ENCODE results near the gene FLRT1.

Gene FLRT1

GRCh38 chr11:64081745-64082442 lies 46.2 kb downstream of the FLRT1 start:
- TF ChIP-seq CTCF (IDR thresholded peaks at IDR 0.05; ENCODE audit: insufficient read depth, low read length) (no peak), REST (IDR thresholded peaks at IDR 0.05; ENCODE audit: insufficient replicate concordance, low read depth) (no peak), SPI1 (IDR thresholded peaks at IDR 0.05; ENCODE audit: borderline replicate concordance, low read depth) (no peak), POLR2AphosphoS5 (IDR thresholded peaks at IDR 0.05; ENCODE audit: low read depth) (no peak), GABPA (IDR thresholded peaks at IDR 0.05; ENCODE audit: low read depth) (no peak)
- Histone ChIP-seq H3K27ac (replicated peaks) (no peak overlapping the region), H3K27me3 (ENCODE audit: insufficient read depth, poor library complexity, severe bottlenecking) (no peaks in the 10 kb centered on the region), H3K4me3 (replicated peaks; ENCODE audit: insufficient read depth, low read length) (no peak overlapping the region)
- DNase-seq (ENCODE audit: low read depth in 1 of 2, low spot score in 1 of 2) = no peak

GRCh38 chr11:64083398-64084080 lies 47.8 kb downstream of the FLRT1 start:
- Histone ChIP-seq H3K27ac (replicated peaks) (no peak overlapping the region), H3K27me3 (ENCODE audit: insufficient read depth, poor library complexity, severe bottlenecking) (no peaks in the 10 kb centered on the region), H3K4me3 (replicated peaks; ENCODE audit: insufficient read depth, low read length) (no peak overlapping the region)
- TF ChIP-seq CTCF (IDR thresholded peaks at IDR 0.05; ENCODE audit: insufficient read depth, low read length) (no peak), POLR2AphosphoS5 (IDR thresholded peaks at IDR 0.05; ENCODE audit: low read depth) (no peak), SPI1 (IDR thresholded peaks at IDR 0.05; ENCODE audit: borderline replicate concordance, low read depth) (no peak), REST (IDR thresholded peaks at IDR 0.05; ENCODE audit: insufficient replicate concordance, low read depth) (no peak), GABPA (IDR thresholded peaks at IDR 0.05; ENCODE audit: low read depth) (no peak)
- DNase-seq (ENCODE audit: low read depth in 1 of 2, low spot score in 1 of 2) = no peak

- no peak for TF ChIP-seq GABPA (IDR thresholded peaks at IDR 0.05; ENCODE audit: low read depth)
- no peak for TF ChIP-seq POLR2AphosphoS5 (IDR thresholded peaks at IDR 0.05; ENCODE audit: low read depth)
- TF ChIP-seq REST (IDR thresholded peaks at IDR 0.05; ENCODE audit: insufficient replicate concordance, low read depth) = no peak
- TF ChIP-seq CTCF (IDR thresholded peaks at IDR 0.05; ENCODE audit: insufficient read depth, low read length) = no peak
- no peak for TF ChIP-seq SPI1 (IDR thresholded peaks at IDR 0.05; ENCODE audit: borderline replicate concordance, low read depth)
- H3K4me3 ChIP-seq (replicated peaks; ENCODE audit: insufficient read depth, low read length) = no peak overlapping the region
- no peaks in the 10 kb centered on the region for H3K27me3 ChIP-seq (ENCODE audit: insufficient read depth, poor library complexity, severe bottlenecking)
- H3K27ac ChIP-seq (replicated peaks) = no peak overlapping the region
- DNase-seq (ENCODE audit: low read depth in 1 of 2, low spot score in 1 of 2) = no peak
These were observed 48.6 kb downstream of the FLRT1 start for GRCh38 chr11:64084146-64084950.
